Erythroblast (primary cell): Measurements from ENCODE around the gene ZBED2.

Source experiments
- DNase-seq, 2 experiments: peaks; one replicate each; lab custom pipeline; 2025; lab: John Stamatoyannopoulos, UW
- GATA1 ChIP-seq: IDR thresholded peaks from 2 replicates; pipeline ENCODE4 v1.6.1; 2011; ENCODE audit warnings: low read depth, mild to moderate bottlenecking, control low read depth, low read length, moderate library complexity
- POLR2A ChIP-seq: IDR thresholded peaks from 2 replicates; pipeline ENCODE4 v1.6.1; 2011; ENCODE audit warnings: mild to moderate bottlenecking, low read length

The ZBED2 gene

GRCh38 chr3:111594205-111594604 lies 941 bp downstream of the ZBED2 start:
- DNase-seq, result no peak
- TF ChIP-seq POLR2A, result no peak
- TF ChIP-seq GATA1, result no peak

GRCh38 chr3:111593666-111594065 lies 1.5 kb downstream of the ZBED2 start:
- TF ChIP-seq GATA1 (no peak), POLR2A (no peak)
- DNase-seq, result no peak

DNA sequence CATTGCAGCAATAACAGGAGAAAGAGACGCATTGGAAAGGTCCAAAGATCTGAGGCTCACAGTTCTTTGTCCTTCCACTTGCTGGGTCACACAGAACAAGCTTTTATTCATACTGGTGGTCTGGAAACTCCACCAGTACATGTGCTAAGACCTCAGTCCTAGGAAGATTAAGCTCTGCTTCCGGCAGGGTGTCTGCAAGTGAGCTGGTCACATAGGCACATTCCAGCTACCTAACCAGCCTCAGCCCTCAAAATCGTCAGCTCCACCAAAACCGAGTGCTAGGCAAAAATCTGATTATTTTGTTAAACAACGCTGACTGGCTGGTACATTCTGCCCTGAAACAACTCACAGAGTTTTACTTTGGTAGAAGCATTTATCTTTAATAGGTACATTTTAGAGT lies 2.2 kb downstream of the ZBED2 start:
- TF ChIP-seq POLR2A (no peak), GATA1 (no peak)
- DNase-seq, result no peak

DNA sequence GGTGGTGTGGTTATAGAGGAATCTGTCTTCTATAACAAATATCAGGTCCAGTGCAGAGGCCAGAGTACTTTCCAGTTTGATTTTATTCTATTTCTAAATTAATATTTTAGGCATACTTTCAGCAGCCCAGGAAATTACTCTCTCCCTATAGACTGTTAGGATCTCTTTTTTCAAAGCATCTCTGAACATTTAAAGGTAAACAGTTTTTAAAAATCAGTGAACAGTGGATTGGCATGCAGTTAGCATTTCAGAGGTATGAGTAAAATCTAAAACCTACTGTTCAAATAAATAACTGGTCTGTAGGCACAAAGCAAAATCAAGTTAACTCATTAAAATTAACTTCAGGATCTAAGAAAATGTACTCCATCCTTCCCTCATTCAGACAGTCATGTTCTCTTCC lies 3.0 kb downstream of the ZBED2 start:
- TF ChIP-seq GATA1, result no peak
- TF ChIP-seq POLR2A, result no peak

GRCh38 chr3:111591555-111591954 lies 3.6 kb downstream of the ZBED2 start:
- no peak for DNase-seq
- TF ChIP-seq GATA1 (no peak), POLR2A (no peak)

More for the DNA sequence above, 3.0 kb downstream of the ZBED2 start:
- no peak for DNase-seq

- no peak for DNase-seq
- TF ChIP-seq POLR2A (no peak), GATA1 (no peak)
Measured at GRCh38 chr3:111590143-111590491, 5.0 kb downstream of the ZBED2 start.

DNA sequence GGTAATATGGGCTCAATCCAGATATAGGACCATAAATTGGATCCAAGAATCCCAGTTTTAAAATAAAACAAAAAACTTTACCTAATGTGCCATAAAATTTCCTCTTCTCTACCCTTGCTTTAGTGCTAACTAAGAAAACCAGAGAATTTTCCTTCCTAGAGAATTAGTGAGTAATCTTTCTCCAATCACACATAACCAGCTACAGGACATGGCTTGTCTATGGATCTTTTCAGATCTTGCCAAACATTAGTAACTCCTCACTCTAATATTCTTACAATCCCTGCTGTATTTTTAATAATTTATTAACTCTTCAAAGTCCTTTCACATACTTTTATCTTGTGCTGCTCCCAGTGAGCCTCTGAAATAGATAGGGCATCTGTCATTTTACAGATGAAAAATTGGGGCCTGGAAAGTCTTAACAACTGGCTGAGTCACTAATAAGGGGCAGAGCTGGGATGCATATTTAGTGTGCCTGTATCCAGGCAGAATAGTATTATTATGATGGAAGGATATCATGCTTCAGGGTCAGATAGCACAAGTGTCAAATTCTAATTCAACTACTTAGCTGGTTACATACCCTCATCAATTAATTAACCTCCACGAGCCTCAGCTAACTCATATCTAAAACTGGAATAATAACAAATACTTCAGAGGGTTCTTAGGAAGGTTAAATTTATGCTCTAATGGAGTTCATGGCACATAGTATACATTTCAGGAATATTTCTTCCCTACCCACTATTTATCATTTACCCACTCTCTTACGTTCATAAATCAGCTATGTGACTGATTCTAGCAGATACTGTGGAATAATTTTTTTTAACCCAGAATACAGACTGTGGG lies 5.6 kb downstream of the ZBED2 start:
- no peak for DNase-seq
- TF ChIP-seq GATA1 (no peak), POLR2A (no peak)

DNA sequence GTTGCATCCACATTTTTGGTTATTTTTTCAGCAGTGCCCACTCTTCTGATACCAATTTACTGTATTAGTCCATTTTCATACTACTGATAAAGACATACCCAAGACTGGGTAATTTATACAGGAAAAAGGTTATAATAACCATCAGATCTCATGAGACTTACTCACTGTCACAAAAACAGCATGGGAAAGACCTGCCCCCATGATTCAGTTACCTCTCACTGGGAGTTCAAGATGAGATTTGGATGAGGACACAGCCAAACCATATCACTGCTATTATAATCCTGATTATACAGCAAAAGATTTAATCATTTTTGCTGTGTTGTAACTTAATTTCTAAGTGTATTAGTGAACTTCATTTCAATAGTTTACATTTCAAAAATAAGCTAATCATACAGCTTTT lies 6.6 kb downstream of the ZBED2 start:
- TF ChIP-seq GATA1, result no peak
- TF ChIP-seq POLR2A, result no peak
- no peak for DNase-seq

- no peak for DNase-seq
- no peak for TF ChIP-seq POLR2A
- no peak for TF ChIP-seq GATA1
Measured at GRCh38 chr3:111585217-111585616, 9.9 kb downstream of the ZBED2 start.

GRCh38 chr3:111584744-111585143 lies 10.4 kb downstream of the ZBED2 start:
- no peak for DNase-seq
- TF ChIP-seq GATA1 (no peak), POLR2A (no peak)

DNA sequence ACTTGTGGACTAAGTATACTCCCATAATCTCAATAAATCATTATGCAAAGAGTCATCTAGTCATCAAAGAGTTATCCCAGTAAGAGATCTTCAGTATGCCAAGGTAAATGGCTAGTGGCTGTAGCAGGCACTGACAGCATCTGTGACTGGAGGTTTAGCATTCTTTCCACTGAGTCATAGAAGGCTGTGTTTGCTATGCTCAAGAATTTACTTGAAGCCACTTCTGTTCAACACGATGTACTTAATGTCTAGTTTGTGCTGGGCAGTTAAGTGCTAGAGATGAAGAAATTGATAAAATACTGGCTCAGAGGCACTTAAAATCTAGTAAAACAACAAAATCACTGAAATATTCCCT lies 13.0 kb downstream of the ZBED2 start:
- DNase-seq, result no peak
- TF ChIP-seq POLR2A, result no peak
- TF ChIP-seq GATA1, result no peak

GRCh38 chr3:111581403-111582119 lies 13.6 kb downstream of the ZBED2 start:
- DNase-seq, result no peak
- no peak for TF ChIP-seq GATA1
- TF ChIP-seq POLR2A, result no peak

DNA sequence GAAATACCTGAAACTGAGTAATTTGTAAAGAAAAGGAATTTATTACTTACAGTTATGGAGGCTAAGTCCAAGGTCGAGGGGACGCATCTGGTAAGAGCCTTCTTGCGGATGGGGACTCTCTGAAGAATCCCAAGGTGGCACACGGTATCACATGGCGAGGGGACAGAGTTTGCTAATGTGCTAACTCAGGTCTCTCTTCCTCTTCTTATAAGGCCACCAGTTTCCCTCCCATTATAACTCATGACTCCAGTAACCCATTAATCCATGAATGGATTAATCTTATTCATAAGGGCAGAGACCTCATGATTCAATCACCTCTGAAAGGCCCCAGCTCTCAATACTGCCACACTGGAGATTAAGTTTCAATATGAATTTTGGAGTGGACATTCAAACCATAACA lies 15.7 kb downstream of the ZBED2 start:
- no peak for DNase-seq
- TF ChIP-seq POLR2A, result no peak
- TF ChIP-seq GATA1, result no peak

GRCh38 chr3:111578867-111579266 lies 16.3 kb downstream of the ZBED2 start:
- no peak for DNase-seq
- TF ChIP-seq POLR2A (no peak), GATA1 (no peak)
